ENCODE measurements around the gene DUSP8. TPM values are rescaled to one million over a fixed set of nuclear protein-coding genes. Genes with fewer than 3 reads are reported as not detected.
"Not testable (repeated sequence)": the region's sequence is repeated elsewhere in the genome, so short reads cannot be mapped to it uniquely, and the experiment has no call there.

The DUSP8 gene
- total RNA-seq, 1 experiment from 2014 or later = 14.0 TPM

DNA sequence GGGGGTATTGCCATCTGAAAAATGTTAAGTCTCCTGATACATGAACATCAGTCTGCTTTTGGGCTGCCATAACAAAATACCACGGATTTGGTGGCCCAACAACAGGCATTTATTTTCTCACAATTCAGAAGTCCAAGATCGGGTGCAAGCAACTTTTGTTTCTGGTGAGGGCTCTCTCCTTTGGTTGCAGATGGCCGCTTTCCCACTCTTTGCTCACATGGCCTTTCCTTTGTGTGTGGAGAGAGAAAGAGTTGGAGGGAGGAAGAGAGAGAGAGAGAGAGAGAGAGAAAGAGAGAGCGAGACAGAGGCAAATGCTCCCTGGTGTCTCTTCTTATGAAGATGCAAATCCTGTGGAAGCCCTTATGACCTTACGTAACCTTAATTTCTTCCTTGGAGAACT, 28.6 kb upstream of the DUSP8 start:
- no peak for DNase-seq
- intact Hi-C loops (cut with micrococcal nuclease; ENCODE audit: unreplicated experiment) = no loop called here
- no peak overlapping the region for H3K27ac Mint-ChIP-seq (ENCODE audit: unreplicated experiment)
- CTCF ChIA-PET = no interaction called here
- H3K9me3 Mint-ChIP-seq (ENCODE audit: low read depth, unreplicated experiment) = no peaks in the 10 kb centered on the region
- peaks cover 88% of the 10 kb centered on the region for H3K27me3 Mint-ChIP-seq (ENCODE audit: unreplicated experiment)
- BruUV-seq (replicated peaks) = no TSS peak
- H3K36me3 Mint-ChIP-seq (ENCODE audit: insufficient read depth, unreplicated experiment) = no peaks in the 10 kb centered on the region
- H3K4me1 Mint-ChIP-seq (ENCODE audit: low read depth, unreplicated experiment) = no peaks in the 10 kb centered on the region
- no peak overlapping the region for H3K4me3 Mint-ChIP-seq (ENCODE audit: low read depth, unreplicated experiment)
- TF ChIP-seq, protein P1, sequence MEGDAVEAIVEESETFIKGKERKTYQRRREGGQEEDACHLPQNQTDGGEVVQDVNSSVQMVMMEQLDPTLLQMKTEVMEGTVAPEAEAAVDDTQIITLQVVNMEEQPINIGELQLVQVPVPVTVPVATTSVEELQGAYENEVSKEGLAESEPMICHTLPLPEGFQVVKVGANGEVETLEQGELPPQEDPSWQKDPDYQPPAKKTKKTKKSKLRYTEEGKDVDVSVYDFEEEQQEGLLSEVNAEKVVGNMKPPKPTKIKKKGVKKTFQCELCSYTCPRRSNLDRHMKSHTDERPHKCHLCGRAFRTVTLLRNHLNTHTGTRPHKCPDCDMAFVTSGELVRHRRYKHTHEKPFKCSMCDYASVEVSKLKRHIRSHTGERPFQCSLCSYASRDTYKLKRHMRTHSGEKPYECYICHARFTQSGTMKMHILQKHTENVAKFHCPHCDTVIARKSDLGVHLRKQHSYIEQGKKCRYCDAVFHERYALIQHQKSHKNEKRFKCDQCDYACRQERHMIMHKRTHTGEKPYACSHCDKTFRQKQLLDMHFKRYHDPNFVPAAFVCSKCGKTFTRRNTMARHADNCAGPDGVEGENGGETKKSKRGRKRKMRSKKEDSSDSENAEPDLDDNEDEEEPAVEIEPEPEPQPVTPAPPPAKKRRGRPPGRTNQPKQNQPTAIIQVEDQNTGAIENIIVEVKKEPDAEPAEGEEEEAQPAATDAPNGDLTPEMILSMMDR (IDR thresholded peaks at IDR 0.05; ENCODE audit: unreplicated experiment) = no peak

DNA sequence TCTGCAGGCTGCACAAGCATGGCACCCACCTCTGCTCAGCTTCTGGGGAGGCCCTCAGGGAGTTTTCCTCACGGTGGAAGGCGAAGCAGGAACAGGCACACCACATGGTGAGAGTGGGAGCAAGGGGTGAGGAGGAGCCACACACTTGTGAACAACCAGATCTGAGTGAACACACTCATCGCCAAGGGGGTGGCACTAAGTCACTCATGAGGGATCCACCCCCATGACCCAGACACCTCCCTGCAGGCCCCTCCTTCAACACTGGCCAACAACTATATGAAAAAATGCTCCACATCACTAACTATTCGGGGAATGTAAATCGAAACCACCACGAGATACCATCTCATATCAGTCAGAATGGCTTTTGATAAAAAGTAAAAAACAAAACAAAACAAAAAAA, 26.7 kb upstream of the DUSP8 start:
- intact Hi-C loops (cut with micrococcal nuclease; ENCODE audit: unreplicated experiment) = no loop called here
- CTCF ChIA-PET = no interaction called here
- Mint-ChIP-seq H3K36me3 (ENCODE audit: insufficient read depth, unreplicated experiment) (no peaks in the 10 kb centered on the region), H3K4me1 (ENCODE audit: low read depth, unreplicated experiment) (no peaks in the 10 kb centered on the region), H3K9me3 (ENCODE audit: low read depth, unreplicated experiment) (no peaks in the 10 kb centered on the region), H3K4me3 (ENCODE audit: low read depth, unreplicated experiment) (no peak overlapping the region), H3K27ac (ENCODE audit: unreplicated experiment) (no peak overlapping the region), H3K27me3 (ENCODE audit: unreplicated experiment) (peaks cover 100% of the 10 kb centered on the region)
- DNase-seq = no peak
- TF ChIP-seq, protein P1 (IDR thresholded peaks at IDR 0.05; ENCODE audit: unreplicated experiment) = no peak
- no TSS peak for BruUV-seq (replicated peaks)

DNA sequence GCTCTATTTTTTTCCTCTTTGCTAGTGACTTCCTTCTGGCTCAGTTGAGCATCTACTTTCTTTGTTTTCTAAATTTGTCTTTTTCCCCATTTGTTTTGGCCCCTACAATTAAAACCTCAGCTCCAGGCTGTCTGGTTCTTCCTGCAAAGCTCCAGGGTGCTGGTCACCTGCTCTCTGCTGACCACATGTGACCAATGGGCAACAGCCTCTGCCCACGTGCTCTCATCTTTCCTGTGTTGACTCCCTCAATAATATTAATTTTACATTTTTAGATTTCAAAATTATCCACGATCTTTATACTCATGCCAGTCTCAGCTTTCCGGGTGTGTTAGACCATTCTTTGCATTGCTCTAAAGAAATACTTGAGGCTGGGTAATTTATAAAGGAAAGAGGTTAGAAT, 26.3 kb upstream of the DUSP8 start:
- DNase-seq; BruUV-seq (replicated peaks); H3K36me3 Mint-ChIP-seq (ENCODE audit: insufficient read depth, unreplicated experiment); CTCF ChIA-PET; H3K4me3 Mint-ChIP-seq (ENCODE audit: low read depth, unreplicated experiment); H3K27ac Mint-ChIP-seq (ENCODE audit: unreplicated experiment); intact Hi-C loops (cut with micrococcal nuclease; ENCODE audit: unreplicated experiment); H3K4me1 Mint-ChIP-seq (ENCODE audit: low read depth, unreplicated experiment); H3K9me3 Mint-ChIP-seq (ENCODE audit: low read depth, unreplicated experiment): not testable (repeated sequence)
- H3K27me3 Mint-ChIP-seq (ENCODE audit: unreplicated experiment) = peaks cover 100% of the 10 kb centered on the region

DNA sequence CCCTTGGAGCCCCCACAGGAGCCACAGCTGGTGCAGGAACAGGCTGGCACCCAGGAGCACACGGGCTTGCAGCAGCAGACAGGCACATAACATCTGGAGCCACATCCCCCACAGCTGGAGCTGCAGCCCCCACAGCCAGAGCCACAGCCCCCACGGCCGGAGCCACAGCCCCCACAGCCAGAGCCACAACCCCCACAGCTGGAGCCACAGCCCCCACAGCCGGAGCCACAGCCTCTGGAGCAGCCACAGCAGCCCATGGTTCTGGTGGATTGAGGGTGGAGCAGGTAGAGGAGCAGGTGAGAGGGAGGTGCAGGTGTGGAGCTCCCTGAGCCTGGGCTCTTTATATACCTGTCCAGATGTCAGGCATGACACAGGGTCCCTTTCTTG, 25.9 kb upstream of the DUSP8 start, which contains the start of gene KRTAP5-2:
Gene KRTAP5-2 (minus strand): TSS at position 301 of the 387 bp plus-strand sequence. CDS start 44 bp downstream, at position 257.
- no TSS peak for BruUV-seq (replicated peaks)
- H3K27me3 Mint-ChIP-seq (ENCODE audit: unreplicated experiment) = peaks cover 100% of the 10 kb centered on the region
- no peak within 1 kb of the TSS for H3K27ac Mint-ChIP-seq (ENCODE audit: unreplicated experiment)
- CTCF ChIA-PET = no interaction called here
- H3K4me1 Mint-ChIP-seq (ENCODE audit: low read depth, unreplicated experiment) = no peaks in the 10 kb centered on the region
- DNase-seq = no peak
- intact Hi-C loops (cut with micrococcal nuclease; ENCODE audit: unreplicated experiment) = no loop called here
- TF ChIP-seq, protein P1 (IDR thresholded peaks at IDR 0.05; ENCODE audit: unreplicated experiment) = no peak
- H3K36me3 Mint-ChIP-seq (ENCODE audit: insufficient read depth, unreplicated experiment) = no peaks in the 10 kb centered on the region
- no peaks in the 10 kb centered on the region for H3K9me3 Mint-ChIP-seq (ENCODE audit: low read depth, unreplicated experiment)
- H3K4me3 Mint-ChIP-seq (ENCODE audit: low read depth, unreplicated experiment) = no peak within 1 kb of the TSS

DNA sequence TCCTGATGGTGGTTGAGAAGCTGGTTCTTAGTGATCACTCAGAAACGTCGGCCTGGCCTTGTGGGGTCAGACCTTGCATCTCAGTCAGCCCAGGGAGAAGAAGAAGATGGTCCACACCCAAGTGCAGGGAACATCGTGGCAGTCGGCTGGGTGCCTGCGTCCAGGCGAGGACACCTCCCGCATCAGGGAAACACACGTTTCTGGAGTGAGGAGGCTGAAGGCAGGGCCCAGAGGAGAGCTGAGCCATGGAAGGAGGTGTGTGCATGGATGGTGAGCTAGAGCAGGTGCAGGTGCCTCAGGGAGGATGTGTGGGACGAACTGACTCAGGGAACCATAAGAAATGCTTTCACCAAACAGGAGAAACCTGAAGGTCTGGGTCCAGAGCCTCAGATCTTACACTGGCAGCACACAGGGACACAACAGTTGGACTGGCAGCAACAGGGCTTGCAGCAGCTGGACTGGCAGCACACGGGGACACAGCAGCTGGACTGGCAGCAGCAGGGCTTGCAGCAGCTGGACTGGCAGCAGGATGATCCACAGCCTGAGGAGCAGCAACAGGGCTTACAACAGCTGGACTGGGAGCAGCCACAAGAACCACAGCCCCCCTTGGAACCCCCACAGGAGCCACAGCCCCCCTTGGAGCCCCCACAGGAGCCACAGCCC, 25.4 kb upstream of the DUSP8 start:
- Mint-ChIP-seq H3K27me3 (ENCODE audit: unreplicated experiment) (peaks cover 100% of the 10 kb centered on the region), H3K27ac (ENCODE audit: unreplicated experiment) (no peak overlapping the region), H3K9me3 (ENCODE audit: low read depth, unreplicated experiment) (no peaks in the 10 kb centered on the region), H3K4me1 (ENCODE audit: low read depth, unreplicated experiment) (no peaks in the 10 kb centered on the region), H3K36me3 (ENCODE audit: insufficient read depth, unreplicated experiment) (no peaks in the 10 kb centered on the region), H3K4me3 (ENCODE audit: low read depth, unreplicated experiment) (no peak overlapping the region)
- TF ChIP-seq, protein P1 (IDR thresholded peaks at IDR 0.05; ENCODE audit: unreplicated experiment) = no peak
- intact Hi-C loops (cut with micrococcal nuclease; ENCODE audit: unreplicated experiment) = no loop called here
- no peak for DNase-seq
- CTCF ChIA-PET = no interaction called here
- BruUV-seq (replicated peaks) = no TSS peak

DNA sequence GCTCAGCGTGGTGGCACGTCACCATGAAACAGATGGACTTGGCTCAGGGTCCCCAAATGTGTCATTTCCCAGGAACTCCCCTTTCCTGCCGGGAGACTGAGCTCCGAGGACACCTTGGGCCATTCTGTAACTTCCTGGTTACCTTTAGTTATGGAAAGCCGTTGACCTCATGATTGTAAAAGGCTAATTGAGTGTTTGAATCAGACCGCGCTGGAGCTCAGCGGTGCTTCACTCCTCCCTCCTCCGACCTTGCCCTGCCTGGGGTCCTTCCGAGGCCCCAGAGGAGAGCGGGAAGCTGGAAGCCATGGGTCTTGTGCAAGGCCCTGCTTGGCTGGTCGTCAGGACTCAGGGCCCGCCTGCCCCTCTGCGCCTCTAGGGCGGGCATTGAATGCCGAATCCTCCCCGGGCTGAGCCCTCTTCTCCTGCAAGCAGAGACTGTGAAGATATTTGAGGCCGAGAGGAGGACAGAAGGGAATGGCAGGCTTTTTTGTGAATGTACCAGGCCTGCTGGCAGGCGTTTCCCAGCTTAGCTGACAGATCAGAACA, 24.6 kb upstream of the DUSP8 start:
- H3K4me3 Mint-ChIP-seq (ENCODE audit: low read depth, unreplicated experiment); intact Hi-C loops (cut with micrococcal nuclease; ENCODE audit: unreplicated experiment); H3K36me3 Mint-ChIP-seq (ENCODE audit: insufficient read depth, unreplicated experiment); H3K4me1 Mint-ChIP-seq (ENCODE audit: low read depth, unreplicated experiment); DNase-seq; H3K9me3 Mint-ChIP-seq (ENCODE audit: low read depth, unreplicated experiment); BruUV-seq (replicated peaks); H3K27ac Mint-ChIP-seq (ENCODE audit: unreplicated experiment): not testable (repeated sequence)
- peaks cover 95% of the 10 kb centered on the region for H3K27me3 Mint-ChIP-seq (ENCODE audit: unreplicated experiment)
- CTCF ChIA-PET = interaction anchor here (1.7 kb wide), 1 partner anchor 50 kb away, joined by 14 read pairs; no protein-coding TSS in a partner anchor

DNA sequence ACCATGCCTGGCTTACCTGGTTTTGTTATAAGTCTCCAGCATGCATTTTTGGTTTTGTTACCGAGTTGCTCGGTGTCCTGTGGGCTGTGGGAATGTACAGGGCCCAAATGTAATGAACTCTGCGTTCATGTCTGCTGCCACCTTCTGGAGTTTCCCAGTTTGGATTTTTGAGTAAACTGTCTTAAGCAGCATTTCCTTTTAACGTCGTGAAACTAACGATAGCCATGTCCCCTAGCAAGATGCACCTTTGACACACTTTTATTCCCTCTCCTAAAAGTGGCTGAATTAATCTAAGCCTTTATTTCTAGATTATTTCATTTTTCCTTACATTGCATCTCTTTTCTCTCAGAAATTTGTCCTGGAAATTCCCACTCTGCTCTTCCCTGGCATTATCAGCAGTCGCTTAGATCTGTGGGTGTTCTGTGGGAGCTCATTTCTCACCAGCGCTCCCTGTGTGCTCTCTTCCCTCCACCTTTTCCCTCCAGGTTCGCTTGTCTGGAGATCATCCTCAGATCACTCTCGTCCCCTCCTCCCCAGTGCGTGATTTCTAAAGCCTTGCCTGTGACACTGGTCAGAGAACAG, 24.0 kb upstream of the DUSP8 start:
- CTCF ChIA-PET = interaction anchor here (1.1 to 1.7 kb wide), 3 partner anchors 21 to 49 kb away, joined by 3 to 15 read pairs (median 14); no protein-coding TSS in a partner anchor
- DNase-seq; H3K9me3 Mint-ChIP-seq (ENCODE audit: low read depth, unreplicated experiment); H3K36me3 Mint-ChIP-seq (ENCODE audit: insufficient read depth, unreplicated experiment); intact Hi-C loops (cut with micrococcal nuclease; ENCODE audit: unreplicated experiment); BruUV-seq (replicated peaks); H3K27ac Mint-ChIP-seq (ENCODE audit: unreplicated experiment); H3K4me1 Mint-ChIP-seq (ENCODE audit: low read depth, unreplicated experiment); H3K4me3 Mint-ChIP-seq (ENCODE audit: low read depth, unreplicated experiment): not testable (repeated sequence)
- peaks cover 89% of the 10 kb centered on the region for H3K27me3 Mint-ChIP-seq (ENCODE audit: unreplicated experiment)
